OCI-LY1 (cell line): ENCODE data around the gene CTIF.

Experiments
- CTCF ChIP-seq: fragments of 200-600 bp; sonication (generic), shearing (Covaris generic); IDR thresholded peaks from 2 replicates; pipeline ENCODE4 v1.5.1; 2017; ENCODE audit warnings: mild to moderate bottlenecking, antibody characterized with exemption, low read length, moderate library complexity, mixed read lengths
- EZH2 ChIP-seq: fragments of 200-600 bp; sonication (generic), shearing (Covaris generic); IDR thresholded peaks from 2 replicates; pipeline ENCODE4 v1.8.0; 2017; ENCODE audit warnings: borderline replicate concordance, mixed run types, mild to moderate bottlenecking, antibody characterized with exemption, low read length, moderate library complexity, mixed read lengths

GRCh38 chr18:48763719-48764100, 224.9 kb downstream of the CTIF start:
- TF ChIP-seq CTCF (no peak), EZH2 (no peak)
